Measurements from ENCODE around the gene ZFP36L2.

ZFP36L2 gene, protein sequence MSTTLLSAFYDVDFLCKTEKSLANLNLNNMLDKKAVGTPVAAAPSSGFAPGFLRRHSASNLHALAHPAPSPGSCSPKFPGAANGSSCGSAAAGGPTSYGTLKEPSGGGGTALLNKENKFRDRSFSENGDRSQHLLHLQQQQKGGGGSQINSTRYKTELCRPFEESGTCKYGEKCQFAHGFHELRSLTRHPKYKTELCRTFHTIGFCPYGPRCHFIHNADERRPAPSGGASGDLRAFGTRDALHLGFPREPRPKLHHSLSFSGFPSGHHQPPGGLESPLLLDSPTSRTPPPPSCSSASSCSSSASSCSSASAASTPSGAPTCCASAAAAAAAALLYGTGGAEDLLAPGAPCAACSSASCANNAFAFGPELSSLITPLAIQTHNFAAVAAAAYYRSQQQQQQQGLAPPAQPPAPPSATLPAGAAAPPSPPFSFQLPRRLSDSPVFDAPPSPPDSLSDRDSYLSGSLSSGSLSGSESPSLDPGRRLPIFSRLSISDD

DNA sequence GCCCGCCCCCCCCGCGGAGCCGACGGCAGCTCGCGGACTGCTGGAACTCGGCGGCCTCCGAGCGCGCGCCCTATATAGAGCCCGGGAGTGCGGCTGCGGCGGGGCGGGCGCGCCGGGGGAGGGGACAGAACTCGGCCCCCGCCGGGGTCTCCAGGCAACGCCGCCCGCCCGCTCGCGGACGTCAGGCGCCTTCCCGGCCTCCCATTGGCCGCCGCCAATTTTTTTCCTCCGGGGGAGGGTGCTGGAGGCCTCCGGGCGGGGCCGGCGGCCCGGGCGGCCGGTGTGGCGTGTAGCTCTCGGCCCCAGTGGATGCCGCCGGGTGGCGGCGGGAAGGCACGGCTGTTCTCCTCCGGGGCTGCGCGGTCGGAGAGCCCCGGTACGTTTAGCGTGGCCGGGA lies at the start of gene ZFP36L2:
Gene ZFP36L2 (minus strand): TSS at position 49 of the 397 bp plus-strand sequence. CDS start 291 bp downstream, outside the sequence.
- peak; percentile 97 for DNase-seq (ENCODE audit: low spot score)

DNA sequence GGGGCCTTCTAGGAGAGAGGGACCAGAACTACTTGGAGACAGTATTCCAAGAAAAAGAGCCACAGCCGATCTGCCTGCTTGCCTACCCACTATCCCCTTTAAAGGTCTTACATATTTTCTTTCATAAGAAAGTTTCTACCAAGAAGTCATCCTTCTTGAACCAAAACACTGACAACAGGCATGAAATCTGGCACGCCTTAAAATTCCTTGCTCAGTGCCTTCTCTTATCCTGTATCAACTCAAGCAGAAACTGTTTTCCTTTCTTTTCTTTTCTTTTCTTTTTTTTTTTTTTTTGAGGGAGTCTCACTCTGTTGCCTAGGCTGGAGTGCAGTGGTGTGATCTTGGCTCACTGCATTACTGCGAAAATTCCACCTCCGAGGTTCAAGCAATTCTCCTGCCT lies 48.3 kb upstream of the ZFP36L2 start:
- DNase-seq (ENCODE audit: low spot score): no peak

DNA sequence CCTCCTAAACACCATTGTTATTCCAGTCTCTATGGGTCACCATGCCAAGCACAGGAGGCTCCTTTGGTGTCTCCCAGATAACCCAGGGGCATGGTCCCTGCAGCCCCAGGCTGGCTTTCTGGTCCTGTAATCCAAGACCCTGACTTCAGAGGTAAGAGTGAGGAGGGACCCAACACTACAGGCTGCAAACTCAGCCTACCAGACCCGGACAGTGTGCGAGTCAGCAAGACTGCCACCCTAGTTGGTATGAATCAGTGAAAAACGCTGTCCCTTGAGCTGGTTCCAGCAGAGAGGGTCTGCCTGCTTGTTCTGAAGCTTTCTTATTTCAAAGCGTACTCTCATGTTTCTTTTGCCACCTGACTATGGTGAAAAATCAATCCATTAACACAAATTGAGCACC lies 47.6 kb upstream of the ZFP36L2 start:
- DNase-seq (ENCODE audit: low spot score): no peak

DNA sequence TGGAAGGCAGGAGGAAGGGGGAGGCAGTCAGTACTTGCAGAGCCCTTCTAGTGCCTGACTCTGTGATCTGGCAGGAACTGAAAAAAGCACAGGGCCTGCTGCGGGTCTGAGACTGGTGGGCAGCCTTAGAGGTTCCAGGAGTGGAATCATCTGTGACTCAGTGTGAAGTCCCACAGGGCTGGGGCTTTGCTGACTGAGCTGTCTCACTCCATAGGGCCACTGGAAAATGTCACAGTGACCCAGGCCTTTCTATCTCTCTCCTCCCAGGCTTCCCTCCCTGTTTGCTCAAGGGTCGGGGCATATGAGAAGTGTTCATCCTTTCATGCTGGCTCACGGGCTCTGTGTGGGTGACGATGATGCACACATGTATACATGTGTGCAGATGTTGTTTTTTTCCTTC lies 47.1 kb upstream of the ZFP36L2 start:
- no peak for DNase-seq (ENCODE audit: low spot score)

DNA sequence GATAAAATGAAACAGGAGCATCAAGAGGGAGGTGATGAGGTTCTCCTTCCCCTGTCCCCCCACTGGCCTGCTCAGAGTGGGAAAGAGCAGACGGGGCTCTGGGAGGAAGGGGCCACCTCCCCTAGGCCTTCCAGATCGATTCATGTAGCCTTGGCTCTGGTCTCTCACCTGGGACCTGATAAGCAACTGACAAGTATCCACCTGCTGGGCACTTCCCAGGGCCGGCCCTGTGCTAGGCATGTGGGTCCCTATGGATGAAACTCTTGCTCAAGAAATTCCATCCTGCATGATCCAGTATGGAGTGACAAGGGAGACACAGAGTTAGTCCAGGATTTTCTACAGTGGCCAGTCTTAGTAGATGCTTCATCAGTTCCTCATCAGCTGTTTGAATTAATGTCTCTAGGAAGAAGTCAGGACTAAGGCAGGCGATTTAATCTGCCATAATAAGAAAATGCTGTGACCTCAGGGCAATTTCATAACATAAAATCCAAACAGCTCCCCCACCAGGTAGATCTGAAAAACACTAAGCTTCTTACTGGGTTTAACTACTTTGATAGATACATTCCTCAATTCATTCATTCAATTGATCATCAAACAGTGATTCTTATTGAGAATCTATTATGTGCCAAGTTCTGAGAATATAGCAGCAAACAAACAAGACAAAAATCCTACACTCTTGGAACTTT lies 44.7 kb upstream of the ZFP36L2 start:
- DNase-seq (ENCODE audit: low spot score): no peak

DNA sequence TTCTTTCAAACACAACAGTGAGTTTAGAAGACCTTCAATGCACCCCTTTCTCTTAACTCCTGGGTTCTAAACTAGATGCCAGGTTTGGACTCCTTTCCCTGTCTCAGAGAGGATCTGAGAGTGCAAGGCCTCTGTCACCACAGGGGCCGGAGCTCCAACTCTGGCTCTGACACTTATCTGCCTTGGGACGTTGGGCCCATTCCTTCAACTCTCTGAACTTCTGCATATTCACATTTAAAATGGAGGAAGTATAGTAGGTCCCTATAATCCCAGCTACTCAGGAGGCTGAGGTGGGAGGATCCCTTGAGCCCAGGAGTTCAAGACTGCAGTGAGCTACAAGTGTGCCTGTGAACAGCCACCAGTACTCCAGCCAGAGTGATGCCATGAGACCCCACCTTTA lies 44.1 kb upstream of the ZFP36L2 start:
- no peak for DNase-seq (ENCODE audit: low spot score)

DNA sequence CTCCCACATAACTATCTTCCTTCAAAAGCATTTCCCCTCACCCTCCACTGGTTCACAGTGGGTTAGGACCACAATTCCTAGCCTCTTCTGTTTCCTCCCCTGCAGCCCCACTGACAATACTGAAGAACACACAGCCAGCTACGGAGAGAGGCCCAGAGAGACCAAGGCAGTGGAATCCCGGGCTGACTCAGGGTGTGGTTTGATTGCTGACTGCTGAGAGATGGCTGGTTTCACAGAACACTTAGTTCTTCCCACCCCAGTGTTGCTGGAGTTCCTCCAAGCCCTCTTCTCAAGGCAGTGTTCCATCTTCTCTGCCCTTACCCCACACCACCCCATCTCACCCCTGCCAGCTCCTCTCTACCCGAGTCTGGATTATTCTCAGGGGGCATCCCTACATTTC lies 43.3 kb upstream of the ZFP36L2 start:
- DNase-seq (ENCODE audit: low spot score): no peak

DNA sequence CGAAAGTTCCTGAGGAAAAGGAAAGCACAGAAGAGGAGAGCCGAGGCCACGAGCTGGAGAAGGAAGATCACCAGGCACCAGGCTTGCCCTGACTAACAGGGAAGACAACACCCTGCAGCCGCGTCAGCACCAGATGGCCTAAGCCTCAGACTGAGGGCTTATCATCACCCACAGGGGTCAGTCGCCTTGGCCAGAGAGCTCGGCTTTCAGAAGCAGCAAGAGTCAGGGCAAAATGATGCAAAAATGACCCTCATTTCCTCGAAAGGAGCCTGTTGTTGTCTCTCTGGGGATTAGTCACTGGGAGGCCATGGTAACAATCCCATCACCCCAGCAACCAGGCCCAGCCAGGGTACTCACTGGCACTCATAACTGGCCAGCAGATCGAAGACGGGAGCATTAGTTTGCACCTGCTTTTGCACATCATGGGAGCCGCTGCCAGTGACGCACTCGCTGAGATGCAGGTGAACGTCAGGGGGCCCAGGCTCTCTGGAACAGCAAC lies 42.7 kb upstream of the ZFP36L2 start:
- DNase-seq (ENCODE audit: low spot score): no peak

DNA sequence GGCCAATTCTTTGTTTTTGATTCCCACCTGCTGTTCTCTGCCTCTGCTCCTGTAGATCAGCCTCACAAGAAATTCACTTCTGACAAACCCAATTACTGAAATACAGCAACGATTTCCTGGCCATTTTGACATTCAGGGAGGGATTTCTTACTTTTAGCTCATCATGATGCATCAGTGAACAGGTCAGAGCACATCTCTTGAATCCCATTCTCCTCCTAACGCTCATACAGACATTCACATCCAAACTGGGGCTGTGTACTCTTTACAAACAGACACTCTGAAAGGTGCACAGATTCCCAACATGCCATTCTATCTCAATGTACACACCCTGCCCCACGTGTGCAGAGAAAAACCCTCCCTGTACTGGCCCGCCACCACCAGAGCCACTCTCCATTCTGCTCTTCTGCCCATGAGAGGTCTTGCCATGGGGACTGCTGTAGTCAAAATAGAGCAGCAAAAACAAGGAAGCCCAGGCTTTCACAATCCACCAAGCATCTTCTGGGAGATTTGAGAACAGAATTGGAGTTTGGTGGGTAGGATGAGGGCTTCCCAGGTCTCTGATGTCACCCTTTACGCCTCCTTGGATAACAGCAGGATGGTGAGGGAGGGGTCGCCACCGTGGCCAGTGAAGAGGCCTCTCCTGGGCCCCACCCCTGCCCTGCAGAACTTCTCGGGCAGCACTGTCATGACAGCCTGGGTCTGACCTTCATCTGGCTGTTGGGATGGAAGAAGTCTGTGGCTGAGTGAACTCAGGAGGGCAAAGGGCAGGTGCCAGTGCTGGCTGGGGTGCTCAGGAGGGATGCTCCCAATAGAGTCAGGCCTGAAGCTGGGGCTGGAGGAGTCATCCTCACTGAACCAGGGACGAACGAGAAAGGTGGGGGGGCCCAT lies 41.9 kb upstream of the ZFP36L2 start:
- no peak for DNase-seq (ENCODE audit: low spot score)

DNA sequence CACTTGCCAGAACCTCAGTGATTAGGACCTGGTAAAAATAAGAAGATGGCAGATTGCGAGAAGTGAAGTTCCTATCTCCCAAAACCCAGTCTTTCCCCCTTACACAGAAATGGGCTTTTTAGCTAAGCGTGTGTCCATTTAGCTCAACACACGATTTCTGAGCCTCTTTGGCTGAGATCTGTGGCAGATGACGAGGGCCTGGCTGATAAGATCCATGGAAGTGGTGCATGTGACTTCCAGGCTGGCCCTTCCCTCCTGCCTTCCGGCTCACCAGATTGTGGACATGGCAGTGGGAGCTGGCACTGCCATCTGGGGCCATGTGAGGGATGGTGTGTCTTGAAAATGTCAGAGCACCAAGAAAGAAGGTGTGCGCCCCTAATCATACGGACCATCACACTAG lies 41.0 kb upstream of the ZFP36L2 start:
- DNase-seq (ENCODE audit: low spot score): no peak

DNA sequence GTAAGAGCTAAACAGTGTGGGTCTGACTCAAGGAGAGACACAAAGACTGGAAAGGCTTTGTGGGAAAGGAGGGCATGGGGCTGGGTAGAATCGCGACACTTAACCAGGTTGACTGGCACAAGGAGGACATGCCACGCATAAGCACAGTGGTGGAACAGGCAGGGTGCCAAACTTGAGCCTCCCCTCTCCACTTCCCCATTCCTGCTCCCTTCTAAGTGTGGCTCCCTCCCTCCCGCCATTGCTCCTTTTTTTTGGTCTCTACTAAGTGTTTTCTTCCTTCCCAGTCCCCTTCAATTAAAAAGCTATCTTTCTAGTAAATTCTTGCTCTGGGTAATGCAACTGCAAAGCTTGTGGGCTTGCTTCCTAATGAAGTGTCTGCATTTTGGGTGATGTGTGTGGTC lies 40.3 kb upstream of the ZFP36L2 start:
- no peak for DNase-seq (ENCODE audit: low spot score)

DNA sequence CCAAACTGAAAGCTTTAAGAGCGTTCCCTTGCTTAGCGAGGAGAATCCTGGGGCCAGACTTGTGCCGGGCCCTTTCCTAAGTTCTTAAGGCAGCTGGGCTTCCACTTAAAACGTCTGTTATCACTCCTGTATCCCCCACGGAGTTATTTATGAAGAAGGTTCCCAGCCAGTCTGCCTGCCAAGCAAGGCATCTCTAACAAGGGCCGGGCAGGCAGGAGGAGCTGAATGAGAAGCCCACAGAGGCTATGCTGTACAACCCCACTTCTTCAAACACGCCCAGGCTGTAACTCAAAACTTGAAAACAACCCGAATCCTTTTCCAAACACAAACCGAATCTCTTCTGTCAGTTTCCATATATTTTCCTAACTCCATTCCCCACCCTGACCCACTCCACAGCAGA lies 39.0 kb upstream of the ZFP36L2 start:
- DNase-seq (ENCODE audit: low spot score): no peak

DNA sequence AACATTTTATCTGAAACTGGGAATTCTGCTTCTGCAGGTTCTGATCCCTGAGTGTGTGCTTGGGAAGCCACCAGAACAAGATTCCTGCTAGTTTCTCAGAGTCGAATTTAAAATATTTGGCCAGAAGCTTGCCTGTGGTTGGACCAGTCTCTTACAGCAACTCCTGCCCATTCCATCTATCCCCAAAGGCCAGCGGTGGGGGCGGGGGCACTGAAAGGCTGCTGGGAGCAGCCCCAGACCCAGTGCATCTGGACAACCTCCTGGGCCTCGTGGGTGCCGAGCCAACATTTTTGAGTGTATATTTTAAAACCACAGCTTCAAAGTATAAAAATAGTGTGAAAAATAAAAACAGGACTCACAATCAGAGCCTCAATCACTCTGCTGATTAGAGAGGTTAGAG lies 38.6 kb upstream of the ZFP36L2 start:
- no peak for DNase-seq (ENCODE audit: low spot score)

DNA sequence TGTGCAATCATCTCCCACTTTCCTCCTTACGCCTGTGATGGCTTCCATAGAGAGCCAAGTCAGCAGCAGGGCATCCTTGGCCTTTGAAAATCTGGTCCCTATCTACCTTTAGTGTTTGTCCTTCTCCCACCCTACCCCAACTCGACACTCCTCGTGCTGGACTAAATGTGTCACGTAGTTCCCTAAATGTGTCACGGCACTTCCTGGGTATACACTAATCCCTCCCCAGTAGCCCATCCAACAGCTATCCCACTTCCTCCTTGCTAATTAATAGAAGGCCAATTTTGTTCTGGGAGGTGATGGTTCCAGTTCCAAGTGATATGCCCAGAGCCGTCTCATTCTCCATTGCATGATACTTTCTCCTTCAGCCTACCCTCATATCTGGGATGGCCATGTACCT lies 36.5 kb upstream of the ZFP36L2 start:
- no peak for DNase-seq (ENCODE audit: low spot score)

DNA sequence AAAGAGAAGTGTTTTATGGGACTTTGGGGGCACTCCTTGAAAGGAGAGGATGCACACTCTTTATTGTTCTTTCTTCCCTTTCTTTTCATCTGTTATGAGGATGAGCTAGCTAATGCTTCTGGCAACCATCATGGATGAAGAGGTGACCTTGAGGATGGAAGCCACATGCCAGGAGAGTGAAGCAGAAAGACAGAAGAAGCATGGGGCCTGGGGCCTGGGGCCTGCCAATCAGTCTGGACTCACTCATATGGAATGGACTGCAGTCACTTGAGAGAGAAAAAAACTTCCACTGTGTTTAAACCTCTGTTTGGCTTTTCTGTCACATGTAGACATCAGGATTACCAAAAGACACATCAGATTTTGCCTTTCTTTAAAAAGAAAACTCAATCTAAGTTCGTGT lies 35.8 kb upstream of the ZFP36L2 start:
- no peak for DNase-seq (ENCODE audit: low spot score)

DNA sequence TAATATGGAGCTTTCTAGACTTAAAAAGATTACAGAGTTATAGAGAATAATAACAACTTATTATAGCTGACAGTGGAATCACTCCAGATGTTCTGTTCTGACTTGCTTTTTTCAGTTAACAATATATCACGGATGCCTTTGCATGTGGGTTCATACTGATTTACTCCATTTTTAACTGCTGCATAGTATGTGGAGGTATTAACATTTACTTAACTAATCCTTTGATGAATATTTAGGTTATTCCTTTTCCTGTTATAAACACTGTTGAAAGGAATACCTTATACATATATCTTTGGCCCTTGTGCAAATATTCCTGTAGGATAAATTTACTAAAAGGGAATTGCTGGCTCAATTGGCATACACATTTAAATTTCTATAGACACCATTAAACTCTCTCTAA lies 33.1 kb upstream of the ZFP36L2 start:
- DNase-seq (ENCODE audit: low spot score): no peak

DNA sequence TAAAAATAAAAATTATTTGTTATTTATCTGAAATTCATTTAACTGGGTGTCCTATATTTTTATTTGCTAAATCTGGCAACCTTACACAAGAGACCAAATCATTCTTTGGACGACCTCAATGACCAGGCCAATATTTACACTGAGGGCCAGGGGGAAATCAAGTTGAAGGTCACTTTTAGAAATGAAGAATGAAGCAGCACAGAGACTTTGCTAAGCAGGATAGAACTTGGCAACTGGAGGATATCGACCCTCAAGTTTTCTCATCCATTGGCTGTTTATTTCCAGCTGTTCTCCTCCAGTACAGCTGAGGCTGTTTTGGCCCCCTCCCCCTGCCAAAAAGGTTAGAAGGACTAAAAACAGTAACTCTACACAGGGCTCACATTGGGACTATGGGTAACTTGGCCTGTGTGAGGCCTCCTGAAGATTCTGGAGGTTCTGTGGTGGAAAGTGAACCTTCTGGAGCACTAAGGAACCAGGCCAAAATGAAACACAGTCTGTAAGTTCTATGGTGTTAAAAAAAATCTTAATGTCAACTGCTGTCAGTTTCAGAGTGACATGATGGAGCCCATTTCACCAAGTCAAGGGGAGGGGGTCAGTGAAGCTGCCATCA lies 32.2 kb upstream of the ZFP36L2 start:
- no peak for DNase-seq (ENCODE audit: low spot score)

DNA sequence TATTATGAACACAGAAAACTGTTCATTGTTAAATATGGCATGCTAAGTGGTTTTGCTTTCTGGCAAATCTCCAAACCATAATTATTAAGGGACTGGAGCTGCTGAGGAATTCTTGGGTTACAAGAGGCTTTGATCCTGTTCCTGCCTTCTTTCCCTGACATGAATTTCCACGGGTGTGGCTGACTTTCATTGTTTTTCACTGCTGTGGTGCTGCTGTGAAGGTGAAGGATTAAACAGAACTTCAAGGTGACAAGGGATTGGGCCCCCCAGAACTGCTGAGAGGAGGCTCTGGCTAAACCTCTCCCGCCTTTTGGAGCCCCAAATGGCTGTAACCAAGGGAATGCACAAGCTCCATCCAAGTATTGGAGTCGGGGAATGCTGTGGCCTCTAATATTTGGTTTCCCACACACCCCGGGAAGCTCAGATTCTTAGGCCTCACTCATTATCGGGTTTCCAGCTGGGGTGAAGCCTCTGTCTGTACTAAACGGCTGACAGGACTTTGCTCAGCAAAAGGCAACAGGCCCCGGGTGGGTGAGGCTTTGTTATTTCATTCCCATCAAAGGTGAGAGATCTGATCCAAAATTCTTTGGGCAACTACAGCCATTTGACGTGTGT lies 29.0 kb upstream of the ZFP36L2 start:
- peak; percentile 54 for DNase-seq (ENCODE audit: low spot score)

DNA sequence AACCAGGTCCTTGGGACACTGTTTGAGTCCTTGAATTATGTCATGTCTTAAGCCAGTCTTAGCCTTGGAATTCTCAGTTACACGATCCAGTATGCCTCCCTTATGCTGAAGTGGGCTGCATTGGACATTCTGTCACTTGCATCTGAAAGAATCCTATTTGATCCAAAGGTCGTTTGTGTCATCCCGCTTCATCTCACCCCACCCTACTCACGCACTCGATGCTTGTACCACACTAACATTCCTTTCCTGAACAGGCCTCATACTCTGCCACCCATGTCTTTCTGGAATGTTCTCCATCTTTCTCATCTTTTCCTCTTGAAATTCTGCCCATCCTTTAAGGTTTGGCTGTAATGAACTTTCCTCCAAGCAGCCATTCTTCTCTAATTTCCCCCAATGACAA lies 27.9 kb upstream of the ZFP36L2 start:
- no peak for DNase-seq (ENCODE audit: low spot score)

DNA sequence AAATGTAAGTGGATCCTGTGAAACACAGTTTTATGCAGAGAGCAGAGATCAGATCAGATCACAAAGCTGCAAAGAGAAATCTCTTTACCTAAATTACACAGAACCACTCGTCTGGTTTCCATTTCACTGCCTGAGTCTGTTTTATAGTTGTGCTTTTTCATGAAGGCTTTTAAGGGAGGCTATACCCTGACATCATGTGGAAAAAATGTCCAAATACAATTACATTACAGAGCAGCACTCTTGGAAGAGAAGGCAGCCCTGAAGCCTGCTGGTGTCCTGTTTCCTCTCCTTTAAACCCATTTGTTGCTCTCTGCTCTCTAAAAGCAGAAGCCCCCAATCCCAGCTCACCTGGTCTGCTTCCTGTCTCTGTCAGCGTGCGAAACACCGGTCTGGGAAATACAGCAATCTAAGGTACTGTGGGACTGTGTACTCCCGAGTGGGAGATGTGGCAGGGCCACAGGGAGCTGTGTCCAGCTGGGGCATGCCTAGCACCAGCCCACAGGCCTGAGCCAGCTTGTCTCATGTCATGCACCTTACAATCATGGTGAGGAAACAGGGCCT lies 24.8 kb upstream of the ZFP36L2 start:
- DNase-seq (ENCODE audit: low spot score): no peak

DNA sequence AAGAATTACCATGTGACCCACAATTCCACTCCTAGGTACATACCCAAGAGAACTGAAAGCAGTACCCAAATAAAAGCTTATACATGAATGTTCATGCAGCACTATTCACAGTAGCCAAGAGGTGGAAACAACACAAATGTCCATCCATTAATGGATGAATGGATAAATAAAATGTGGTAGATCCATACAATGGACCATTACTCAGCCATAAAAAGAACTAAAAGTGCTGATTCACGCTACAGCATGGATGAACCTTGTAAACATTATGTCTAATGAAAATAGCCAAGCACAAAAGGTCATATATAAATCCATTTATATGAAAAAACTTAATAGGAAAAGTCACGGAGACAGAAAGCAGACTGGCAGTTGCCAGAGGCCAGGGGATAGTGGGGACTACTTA lies 23.6 kb upstream of the ZFP36L2 start:
- no peak for DNase-seq (ENCODE audit: low spot score)
